ENCODE data around the gene SGSH. TPM values are rescaled to one million over a fixed set of nuclear protein-coding genes. Genes with fewer than 3 reads are reported as not detected.

The SGSH gene
- total and polyA plus RNA-seq, 4 experiments from 2014 or later, result 37.8 to 198 (median 124) TPM

DNA sequence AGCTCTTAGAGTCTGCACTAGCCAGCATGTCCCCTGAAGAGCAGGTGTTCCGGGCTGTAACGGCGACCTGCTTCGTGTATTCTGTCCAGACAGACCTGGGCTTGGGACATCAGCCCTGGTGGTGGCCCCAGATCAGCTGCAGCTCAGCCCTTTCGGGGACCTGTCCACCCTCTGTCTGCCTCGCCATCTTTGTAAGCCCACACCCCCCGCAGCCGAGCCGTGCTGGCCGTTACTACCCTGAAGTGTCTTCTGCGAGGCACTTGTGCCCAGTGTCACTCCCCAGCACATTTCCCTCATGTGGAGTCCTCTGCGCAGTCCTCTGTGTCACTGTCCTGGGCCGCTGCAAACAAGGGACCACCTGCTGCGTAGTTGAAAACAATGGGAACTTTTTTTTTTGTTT lies 39.9 kb downstream of the SGSH start:
- Histone ChIP-seq H3K27ac (ENCODE audit: low read depth, low read length) (no peak overlapping the region), H3K9me3 (ENCODE audit: control insufficient read depth in 1 of 2, low read length in 2 of 2) (no peaks in the 10 kb centered on the region), H3K4me1 (ENCODE audit: insufficient read depth, low read length) (no peaks in the 10 kb centered on the region), H3K36me3 (ENCODE audit: insufficient read depth, low read length) (no peaks in the 10 kb centered on the region), H3K27me3 (ENCODE audit: insufficient read depth, low read length) (peaks cover 6% of the 10 kb centered on the region), H3K4me3 (ENCODE audit: low read length in 2 of 2) (no peak overlapping the region)
- Mint-ChIP-seq H3K27me3 (peaks cover 3 to 6% of the 10 kb centered on the region in 2 donors), H3K27ac (no peak overlapping the region), H3K36me3 (no peaks in the 10 kb centered on the region), H3K4me1 (no peaks in the 10 kb centered on the region), H3K4me3 (no peak overlapping the region), H3K9me3 (no peaks in the 10 kb centered on the region)
- ChIA-PET POLR2A (ENCODE audit: partially characterized antibody) (no interaction called here), CTCF (ENCODE audit: partially characterized antibody) (no interaction called here)
- intact Hi-C loops (cut with micrococcal nuclease), result no loop called here
- no peak for DNase-seq

DNA sequence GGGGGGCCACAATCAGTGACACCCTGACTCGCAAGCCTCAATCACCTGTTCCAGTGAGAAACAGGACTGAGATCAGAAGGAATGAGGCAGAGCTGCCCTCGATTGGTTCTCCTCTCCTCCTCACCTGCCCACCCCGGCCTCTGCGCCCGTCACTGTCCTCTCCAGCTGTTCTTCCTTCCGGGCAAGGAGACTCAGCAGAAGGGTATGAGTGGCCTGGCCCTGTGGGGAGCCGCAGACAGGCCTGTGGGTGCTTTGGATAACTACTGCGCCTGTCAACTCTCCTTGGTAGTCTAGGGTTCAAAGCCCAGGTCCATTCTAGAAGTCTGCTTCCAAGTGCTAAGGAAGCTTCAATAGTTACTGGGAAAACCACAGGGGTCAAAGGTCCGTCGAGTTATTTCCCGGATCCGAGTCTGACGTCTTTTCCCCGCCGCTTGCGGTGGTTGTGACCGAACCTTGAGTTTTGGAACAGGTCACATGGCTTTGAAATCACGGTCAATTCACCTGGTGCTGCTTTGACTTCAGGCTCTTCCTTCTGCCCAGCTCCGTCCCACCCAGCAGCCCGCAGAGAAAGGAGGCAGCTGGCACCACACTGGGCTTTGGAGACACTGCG lies 42.0 kb downstream of the SGSH start:
- Histone ChIP-seq H3K4me1 (ENCODE audit: insufficient read depth, low read length) (no peaks in the 10 kb centered on the region), H3K9me3 (ENCODE audit: control insufficient read depth in 1 of 2, low read length in 2 of 2) (no peaks in the 10 kb centered on the region), H3K36me3 (ENCODE audit: insufficient read depth, low read length) (no peaks in the 10 kb centered on the region), H3K27ac (ENCODE audit: low read depth, low read length) (no peak overlapping the region), H3K4me3 (ENCODE audit: low read length in 2 of 2) (no peak overlapping the region), H3K27me3 (ENCODE audit: insufficient read depth, low read length) (peaks cover 6% of the 10 kb centered on the region)
- H3K9me3 Mint-ChIP-seq, result no peaks in the 10 kb centered on the region
- peaks cover 3 to 6% of the 10 kb centered on the region in 2 donors for H3K27me3 Mint-ChIP-seq
- H3K4me1 Mint-ChIP-seq, result no peaks in the 10 kb centered on the region
- DNase-seq, result no peak
- intact Hi-C loops (cut with micrococcal nuclease), result no loop called here
- H3K27ac Mint-ChIP-seq, result no peak overlapping the region
- H3K4me3 Mint-ChIP-seq, result no peak overlapping the region
- ChIA-PET CTCF (ENCODE audit: partially characterized antibody) (no interaction called here), POLR2A (ENCODE audit: partially characterized antibody) (no interaction called here)
- no peaks in the 10 kb centered on the region for H3K36me3 Mint-ChIP-seq

DNA sequence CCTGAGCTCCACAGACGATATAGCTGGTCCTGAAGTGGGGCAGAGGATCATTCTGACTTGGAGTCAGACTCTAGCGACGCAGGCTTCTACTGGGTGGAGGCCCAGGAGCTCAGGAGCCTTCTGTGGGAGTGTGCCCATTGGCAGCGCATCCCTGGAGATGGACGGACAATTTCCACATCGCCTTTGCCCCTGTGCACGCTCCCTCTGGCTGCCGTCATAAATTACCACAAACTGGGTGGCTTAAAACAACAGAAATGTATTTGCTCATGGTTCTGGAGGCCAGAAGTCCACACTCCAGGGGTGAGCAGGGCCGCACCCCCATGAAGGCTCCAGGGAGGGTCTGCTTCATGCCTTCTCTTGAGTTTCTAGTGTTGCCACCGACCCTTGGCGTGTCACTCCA lies 43.4 kb downstream of the SGSH start:
- no peaks in the 10 kb centered on the region for H3K9me3 Mint-ChIP-seq
- H3K4me3 ChIP-seq (ENCODE audit: low read length in 2 of 2), result no peak overlapping the region
- ChIA-PET CTCF (ENCODE audit: partially characterized antibody) (no interaction called here), POLR2A (ENCODE audit: partially characterized antibody) (no interaction called here)
- peaks cover 6% of the 10 kb centered on the region for H3K27me3 ChIP-seq (ENCODE audit: insufficient read depth, low read length)
- H3K4me1 Mint-ChIP-seq, result no peaks in the 10 kb centered on the region
- H3K27ac Mint-ChIP-seq, result no peak overlapping the region
- H3K36me3 Mint-ChIP-seq, result no peaks in the 10 kb centered on the region
- DNase-seq, result no peak
- H3K4me3 Mint-ChIP-seq, result no peak overlapping the region
- intact Hi-C loops (cut with micrococcal nuclease), result no loop called here
- H3K9me3 ChIP-seq (ENCODE audit: control insufficient read depth in 1 of 2, low read length in 2 of 2), result no peaks in the 10 kb centered on the region
- peaks cover 3 to 6% of the 10 kb centered on the region in 2 donors for H3K27me3 Mint-ChIP-seq
- no peak overlapping the region for H3K27ac ChIP-seq (ENCODE audit: low read depth, low read length)
- H3K4me1 ChIP-seq (ENCODE audit: insufficient read depth, low read length), result no peaks in the 10 kb centered on the region
- no peaks in the 10 kb centered on the region for H3K36me3 ChIP-seq (ENCODE audit: insufficient read depth, low read length)

DNA sequence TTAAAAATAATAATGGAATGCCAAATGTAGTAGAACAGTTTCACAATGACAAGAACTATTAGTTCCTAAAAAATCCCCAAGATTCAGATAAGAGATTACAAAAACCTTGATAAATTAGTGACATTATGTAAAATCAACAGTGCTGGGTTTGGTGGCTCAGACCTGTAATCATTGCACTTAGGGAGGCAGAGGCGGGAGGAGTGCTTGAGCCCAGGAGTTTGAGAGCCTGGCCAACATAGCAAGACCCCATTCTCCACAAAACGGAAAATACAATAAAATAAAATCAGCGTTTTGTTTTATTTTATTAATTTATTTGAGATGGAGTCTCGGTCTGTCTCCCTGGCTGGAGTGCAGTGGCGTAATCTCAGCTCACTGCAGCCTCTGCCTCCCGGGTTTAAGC lies 46.2 kb downstream of the SGSH start:
- no peaks in the 10 kb centered on the region for H3K4me1 ChIP-seq (ENCODE audit: insufficient read depth, low read length)
- intact Hi-C loops (cut with micrococcal nuclease), result no loop called here
- H3K4me3 ChIP-seq (ENCODE audit: low read length in 2 of 2), result no peak overlapping the region
- H3K27me3 ChIP-seq (ENCODE audit: insufficient read depth, low read length), result no peaks in the 10 kb centered on the region
- peaks cover 5 to 9% of the 10 kb centered on the region in 2 donors for H3K27me3 Mint-ChIP-seq
- no peaks in the 10 kb centered on the region for H3K9me3 Mint-ChIP-seq
- no peak overlapping the region for H3K27ac Mint-ChIP-seq
- H3K4me1 Mint-ChIP-seq, result no peaks in the 10 kb centered on the region
- H3K36me3 Mint-ChIP-seq, result no peaks in the 10 kb centered on the region
- H3K4me3 Mint-ChIP-seq, result no peak overlapping the region
- no peak for DNase-seq
- POLR2A ChIA-PET (ENCODE audit: partially characterized antibody), result no interaction called here
- CTCF ChIA-PET (ENCODE audit: partially characterized antibody), result no interaction called here
- H3K9me3 ChIP-seq (ENCODE audit: control insufficient read depth in 1 of 2, low read length in 2 of 2), result no peaks in the 10 kb centered on the region
- H3K27ac ChIP-seq (ENCODE audit: low read depth, low read length), result no peak overlapping the region
- no peaks in the 10 kb centered on the region for H3K36me3 ChIP-seq (ENCODE audit: insufficient read depth, low read length)

GRCh38 chr17:80173126-80173525 lies 47.0 kb downstream of the SGSH start:
- no peaks in the 10 kb centered on the region for H3K9me3 Mint-ChIP-seq
- Histone ChIP-seq H3K4me1 (ENCODE audit: insufficient read depth, low read length) (no peaks in the 10 kb centered on the region), H3K27ac (ENCODE audit: low read depth, low read length) (no peak overlapping the region), H3K4me3 (ENCODE audit: low read length in 2 of 2) (no peak overlapping the region), H3K36me3 (ENCODE audit: insufficient read depth, low read length) (no peaks in the 10 kb centered on the region), H3K9me3 (ENCODE audit: control insufficient read depth in 1 of 2, low read length in 2 of 2) (no peaks in the 10 kb centered on the region), H3K27me3 (ENCODE audit: insufficient read depth, low read length) (no peaks in the 10 kb centered on the region)
- H3K4me3 Mint-ChIP-seq, result no peak overlapping the region
- no peaks in the 10 kb centered on the region for H3K4me1 Mint-ChIP-seq
- intact Hi-C loops (cut with micrococcal nuclease), result no loop called here
- CTCF ChIA-PET (ENCODE audit: partially characterized antibody), result no interaction called here
- no peak for DNase-seq
- POLR2A ChIA-PET (ENCODE audit: partially characterized antibody), result no interaction called here
- no peaks in the 10 kb centered on the region for H3K36me3 Mint-ChIP-seq
- peak overlapping the region in 1 of 7 donors; percentile 22 for H3K27ac Mint-ChIP-seq
- peaks cover 5 to 13% of the 10 kb centered on the region in 2 donors for H3K27me3 Mint-ChIP-seq

- H3K4me3 ChIP-seq (ENCODE audit: low read length in 2 of 2), result no peak overlapping the region
- H3K27ac ChIP-seq (ENCODE audit: low read depth, low read length), result no peak overlapping the region
- intact Hi-C loops (cut with micrococcal nuclease), result no loop called here
- H3K9me3 ChIP-seq (ENCODE audit: control insufficient read depth in 1 of 2, low read length in 2 of 2), result no peaks in the 10 kb centered on the region
- Mint-ChIP-seq H3K27ac (no peak overlapping the region), H3K27me3 (peaks cover 5 to 15% of the 10 kb centered on the region in 2 donors), H3K36me3 (no peaks in the 10 kb centered on the region), H3K9me3 (no peaks in the 10 kb centered on the region), H3K4me1 (no peaks in the 10 kb centered on the region), H3K4me3 (no peak overlapping the region)
- POLR2A ChIA-PET (ENCODE audit: partially characterized antibody), result no interaction called here
- no peaks in the 10 kb centered on the region for H3K36me3 ChIP-seq (ENCODE audit: insufficient read depth, low read length)
- CTCF ChIA-PET (ENCODE audit: partially characterized antibody), result interaction anchor here (1.4 kb wide), 1 partner anchor 11 kb away, joined by 3 read pairs; no protein-coding TSS in a partner anchor
- H3K27me3 ChIP-seq (ENCODE audit: insufficient read depth, low read length), result no peaks in the 10 kb centered on the region
- no peak for DNase-seq
- H3K4me1 ChIP-seq (ENCODE audit: insufficient read depth, low read length), result no peaks in the 10 kb centered on the region
Observed at GRCh38 chr17:80171681-80172080, 48.5 kb downstream of the SGSH start.

DNA sequence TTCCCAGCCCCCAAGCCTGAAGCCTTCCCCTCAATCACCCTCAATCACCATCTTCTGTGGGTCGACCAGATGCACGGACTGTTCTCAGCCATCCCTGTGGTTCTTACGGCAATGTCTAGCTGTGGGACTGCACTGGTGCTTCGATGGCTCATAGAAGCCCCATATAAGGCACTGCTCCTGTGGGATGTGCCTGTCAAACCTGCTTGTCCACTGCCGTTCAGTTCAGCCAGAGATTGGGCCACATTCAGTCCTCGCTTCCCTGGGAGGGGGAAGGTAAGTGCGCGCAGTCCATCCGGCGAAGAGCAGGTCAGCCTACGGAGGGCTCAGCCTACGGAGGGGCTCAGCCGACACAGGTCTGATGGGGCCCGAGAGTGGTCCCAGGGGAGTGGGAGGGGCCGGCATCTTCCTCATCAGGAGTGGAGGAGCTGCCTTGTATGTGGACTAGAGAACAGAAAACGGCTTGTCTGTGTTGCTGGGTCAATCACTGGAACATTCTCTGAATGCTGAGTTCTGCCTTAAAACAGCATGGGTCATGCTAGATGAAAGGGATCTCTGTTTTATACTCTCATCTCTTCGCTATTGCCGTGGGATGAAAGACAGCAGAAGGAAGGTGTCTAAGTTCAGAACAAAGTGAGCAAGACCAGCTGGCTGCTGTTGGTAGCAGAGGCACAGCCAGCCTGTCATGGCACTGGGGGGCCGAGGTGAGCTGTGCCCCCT lies 50.2 kb downstream of the SGSH start, which contains the start of gene CARD14:
Gene CARD14 (plus strand): TSS at position 247 of the 717 bp plus-strand sequence. CDS start 11,409 bp downstream, outside the sequence.
- intact Hi-C loops (cut with micrococcal nuclease), result no loop called here
- Mint-ChIP-seq H3K27ac (peak within 1 kb of the TSS in 1 of 7 donors; percentile 8), H3K27me3 (peaks cover 1 to 13% of the 10 kb centered on the region in 2 donors), H3K4me1 (no peaks in the 10 kb centered on the region), H3K36me3 (no peaks in the 10 kb centered on the region), H3K4me3 (peak within 1 kb of the TSS in 1 of 8 donors; percentile 41), H3K9me3 (no peaks in the 10 kb centered on the region)
- Histone ChIP-seq H3K27ac (ENCODE audit: low read depth, low read length) (no peak within 1 kb of the TSS), H3K36me3 (ENCODE audit: insufficient read depth, low read length) (no peaks in the 10 kb centered on the region), H3K4me3 (ENCODE audit: low read length in 2 of 2) (no peak within 1 kb of the TSS), H3K4me1 (ENCODE audit: insufficient read depth, low read length) (no peaks in the 10 kb centered on the region), H3K9me3 (ENCODE audit: control insufficient read depth in 1 of 2, low read length in 2 of 2) (no peaks in the 10 kb centered on the region), H3K27me3 (ENCODE audit: insufficient read depth, low read length) (no peaks in the 10 kb centered on the region)
- ChIA-PET CTCF (ENCODE audit: partially characterized antibody) (no interaction called here), POLR2A (ENCODE audit: partially characterized antibody) (no interaction called here)
- DNase-seq, result no peak
